DND-41 (cell line): ENCODE data around the gene ATF5.

Source experiments
- CTCF ChIP-seq: IDR thresholded peaks from 2 replicates; pipeline ENCODE4 v1.5.1; 2012; ENCODE audit warnings: borderline replicate concordance, low read length, moderate library complexity, mild to moderate bottlenecking; ENCODE audit not compliant: poor library complexity, severe bottlenecking; ENCODE audit errors: extremely low read depth
- EZH2 ChIP-seq: IDR thresholded peaks from 3 replicates; pipeline ENCODE4 v1.6.1; 2012; ENCODE audit warnings: borderline replicate concordance, low read depth, mild to moderate bottlenecking, moderate library complexity, low read length, inconsistent platforms; ENCODE audit not compliant: severe bottlenecking

- TF ChIP-seq CTCF (no peak), EZH2 (no peak)
Observed at GRCh38 chr19:49973987-49974386, 45.0 kb downstream of the ATF5 start.
